K562 (cell line): ENCODE data around the gene CLK4. TPM values are rescaled to one million over a fixed set of nuclear protein-coding genes. Genes with fewer than 3 reads are reported as not detected.

Experiments
- ATAC-seq: fragments of 200-7000 bp; cut with Tn5 transposase; 3 replicates; pipeline ENCODE4 v1.9.1; 2020; ENCODE audit warnings: moderate library complexity
- BruUV-seq: library from RNA; stranded (reverse); fragments of 400-500 nt; replicated peaks from 2 replicates; lab custom pipeline; 2021; lab: Mats Ljungman, UMichigan
- CTCF ChIA-PET: fragments of 300-600 bp; formaldehyde crosslinking; extraction: SDS; loops from one replicate; lab custom pipeline; 2021; ENCODE audit warnings: low intra/inter-chr PET ratio; lab: Yijun Ruan, JAX
- POLR2A ChIA-PET: fragments of 300-600, 350-650 bp; sonication (Branson Sonifier 250); formaldehyde crosslinking; extraction: SDS; loops from one replicate; lab custom pipeline; 2021; ENCODE audit warnings: antibody characterized with exemption, inconsistent platforms; lab: Yijun Ruan, JAX
- DNase-seq, 4 experiments: peaks; one replicate each; pipeline versions ENCODE4 v3.0.0 to v3.0.0-alpha.2; 2011 to 2018; ENCODE audit warnings: low spot score in 3 of 4, mixed read lengths in 3 of 4; ENCODE audit errors: extremely low read depth in 1 of 4
- FAIRE-seq: peaks from 2 replicates; lab custom pipeline; 2011; peaks lifted over from hg19 to GRCh38; lab: Jason Lieb, UNC
- H2AFZ ChIP-seq: 2 replicates; pipeline ENCODE4 v1.6.0; 2011; ENCODE audit warnings: low read depth, low read length, control low read depth, inconsistent platforms
- H3K27ac ChIP-seq: fragments of 200-600 bp; 3 replicates; pipeline ENCODE4 v1.8.0; 2011; ENCODE audit warnings: low read depth, mild to moderate bottlenecking, control low read depth, inconsistent platforms, low read length, moderate library complexity, mixed read lengths; ENCODE audit errors: extremely low read depth
- H3K27me3 ChIP-seq, 2 experiments: fragments of 300-600 bp in 1 of 2; 2 replicates in 1 of 2; 3 replicates in 1 of 2; pipeline versions ENCODE4 v1.6.0 to v1.8.0; 2011; ENCODE audit warnings: inconsistent platforms in 2 of 2, low read length in 2 of 2, mild to moderate bottlenecking in 1 of 2, mixed read lengths in 1 of 2, moderate library complexity in 1 of 2; ENCODE audit not compliant: control insufficient read depth in 2 of 2, insufficient read depth in 2 of 2
- H3K36me3 ChIP-seq: fragments of 300-600 bp; 3 replicates; pipeline ENCODE4 v1.8.0; 2011; ENCODE audit warnings: mild to moderate bottlenecking, low read length, inconsistent platforms; ENCODE audit not compliant: control insufficient read depth, insufficient read depth
- H3K4me1 ChIP-seq, 2 experiments: fragments of 200-600 bp in 1 of 2; replicated peaks in 1 of 2; 2 replicates in 1 of 2; 3 replicates in 1 of 2; pipeline versions ENCODE4 v1.5.1 to v1.8.0; 2011; ENCODE audit warnings: inconsistent platforms in 2 of 2, low read length in 2 of 2, mild to moderate bottlenecking in 1 of 2, mixed read lengths in 1 of 2, moderate library complexity in 1 of 2; ENCODE audit not compliant: control insufficient read depth in 2 of 2, insufficient read depth in 2 of 2
- H3K4me2 ChIP-seq: 2 replicates; pipeline ENCODE4 v1.6.1; 2011; ENCODE audit warnings: low read length, control low read depth, inconsistent platforms, mixed read lengths; ENCODE audit not compliant: insufficient read depth
- H3K4me3 ChIP-seq: fragments of 200-600 bp; sonication (generic), shearing (Covaris generic); 2 replicates; pipeline ENCODE4 v1.5.1; 2016; ENCODE audit warnings: control low read depth, inconsistent platforms
- H3K79me2 ChIP-seq: fragments of 200-600 bp; 3 replicates; pipeline ENCODE4 v1.8.0; 2011; ENCODE audit warnings: low read length, inconsistent platforms; ENCODE audit not compliant: control insufficient read depth, insufficient read depth
- H3K9ac ChIP-seq, 2 experiments: 2 replicates each; pipeline versions ENCODE4 v1.6.0 to v1.6.1; 2011; ENCODE audit warnings: low read depth in 2 of 2, low read length in 2 of 2, control low read depth in 1 of 2, inconsistent platforms in 1 of 2, mild to moderate bottlenecking in 1 of 2, mixed read lengths in 1 of 2; ENCODE audit not compliant: insufficient read depth in 1 of 2
- H3K9me1 ChIP-seq: one replicate; pipeline ENCODE4 v1.6.0; 2011; ENCODE audit warnings: inconsistent platforms, mild to moderate bottlenecking, low read length, moderate library complexity; ENCODE audit not compliant: control insufficient read depth, insufficient read depth
- H3K9me3 ChIP-seq: replicated peaks from 2 replicates; pipeline ENCODE4 v1.5.1; 2011; ENCODE audit warnings: low read depth, low read length, inconsistent platforms; ENCODE audit not compliant: control insufficient read depth, insufficient read depth
- H4K20me1 ChIP-seq: replicated peaks from 2 replicates; pipeline ENCODE4 v1.6.1; 2011; ENCODE audit warnings: low read length, inconsistent platforms, mixed read lengths; ENCODE audit not compliant: control insufficient read depth, insufficient read depth
- BRCA1 ChIP-seq, 2 experiments: fragments of 450-650 bp in 1 of 2; sonication (generic) in 1 of 2; formaldehyde crosslinking in 1 of 2; IDR thresholded peaks; 2 replicates each; pipeline versions ENCODE4 v1.5.0 to v1.6.1; 2017 to 2020; ENCODE audit warnings: mild to moderate bottlenecking in 1 of 2, missing genetic modification reagents in 1 of 2
- CHD4 ChIP-seq: fragments of 200-600 bp; sonication (generic); IDR thresholded peaks from 3 replicates; pipeline ENCODE4 v1.6.1; 2012; ENCODE audit warnings: low read depth, mild to moderate bottlenecking, mixed read lengths, low read length, inconsistent platforms; ENCODE audit not compliant: insufficient read depth, insufficient replicate concordance, poor library complexity, severe bottlenecking
- DDX20 ChIP-seq: fragments of 450-650 bp; IDR thresholded peaks from 2 replicates; pipeline ENCODE4 v1.6.1; 2016; ENCODE audit warnings: missing genetic modification characterization, low read depth, mild to moderate bottlenecking, missing compliant biosample characterization, moderate library complexity
- E4F1 ChIP-seq: fragments of 250-450 bp; sonication (Bioruptor Pico); IDR thresholded peaks from 2 replicates; pipeline ENCODE4 v1.5.0; 2021; ENCODE audit warnings: mild to moderate bottlenecking, borderline replicate concordance
- HSF4 ChIP-seq: fragments of 250-450 bp; sonication (Bioruptor Pico); IDR thresholded peaks from 2 replicates; pipeline ENCODE4 v2.1.2; 2022; ENCODE audit warnings: mild to moderate bottlenecking, moderate library complexity, borderline replicate concordance
- MXI1 ChIP-seq: IDR thresholded peaks from 2 replicates; pipeline ENCODE4 v1.6.1; 2011; ENCODE audit warnings: low read depth, mild to moderate bottlenecking, improper control_type of control experiment, low read length
- POLR2A ChIP-seq: fragments of 450-650 bp; conservative IDR thresholded peaks from 2 replicates; pipeline ENCODE4 v1.6.1; 2016
- RBM25 ChIP-seq: fragments of 200-400 bp; formaldehyde crosslinking; IDR thresholded peaks from 2 replicates; pipeline ENCODE4 v1.6.1; 2018; ENCODE audit warnings: low read length, low read depth, moderate library complexity; ENCODE audit not compliant: severe bottlenecking
- TARDBP ChIP-seq: fragments of 450-650 bp; IDR thresholded peaks from 2 replicates; pipeline ENCODE4 v1.6.1; 2016
- ZNF354B ChIP-seq: fragments of 250-450 bp; sonication (Bioruptor Pico); IDR thresholded peaks from 2 replicates; pipeline ENCODE4 v1.4.0; 2020
- ZNF507 ChIP-seq: conservative IDR thresholded peaks from 2 replicates; pipeline ENCODE4 v1.6.1; 2017; ENCODE audit warnings: missing genetic modification characterization, missing compliant biosample characterization
- ZNF76 ChIP-seq: fragments of 250-450 bp; sonication (Bioruptor Pico); IDR thresholded peaks from 2 replicates; pipeline ENCODE4 v1.4.0; 2020; ENCODE audit warnings: mild to moderate bottlenecking, moderate library complexity, borderline replicate concordance
- WGBS: fragments of 100-300 bp; shearing (Covaris generic); methylation state at CpG from one replicate; pipeline ENCODE4 v1.1.6; 2016; ENCODE audit warnings: low coverage, mixed read lengths; ENCODE audit not compliant: insufficient coverage; ENCODE audit errors: missing lambda C conversion rate; 5-methylcytosine and 5-hydroxymethylcytosine counted together
- in situ Hi-C: fragments of 300-500 bp; cut with MboI; formaldehyde crosslinking; loops from 4 replicates; pipeline ENCODE4 v1.15.0; 2018; ENCODE audit warnings: inconsistent platforms, mixed read lengths
- intact Hi-C: fragments of 100-400 bp; cut with micrococcal nuclease; formaldehyde crosslinking; loops from 2 replicates; pipeline ENCODE4 v1.14.2; 2022
- polyA plus RNA-seq, 8 experiments: library from polyadenylated mRNA; depleted of rRNA in 4 of 8; stranded (reverse) in 5 of 8; unstranded in 3 of 8; fragments of >200 nt; fragmentation: Nextera tagmentation in 2 of 8; fragmentation: Illumina TruSeq in 1 of 8; extraction: Ambion mirVana in 2 of 8; extraction: Trizol in 1 of 8; gene quantifications; 2 replicates each; pipeline versions ENCODE4 v1.2.1 to v1.2.3, GENCODE V29; 2011 to 2014; ENCODE audit warnings: inconsistent platforms in 1 of 8, missing spikeins in 1 of 8
- total RNA-seq, 7 experiments: library from RNA; depleted of rRNA in 6 of 7; stranded (reverse); fragments of >200 nt in 6 of 7; fragmentation: Illumina TruSeq in 2 of 7; extraction: Trizol in 2 of 7; gene quantifications; 2 replicates each; pipeline versions ENCODE4 v1.2.1 to v1.2.3, GENCODE V29; 2011 to 2021; ENCODE audit warnings: low replicate concordance in 1 of 7
- TF ChIP-seq, protein P1 (sequence below): fragments of 250-450 bp; sonication (Bioruptor Pico); IDR thresholded peaks from 2 replicates; pipeline ENCODE4 v1.8.0; 2021; ENCODE audit warnings: mild to moderate bottlenecking, moderate library complexity
- TF ChIP-seq, protein P2 (sequence below), 2 experiments: fragments of 450-650 bp; conservative IDR thresholded peaks; 2 replicates each; pipeline ENCODE4 v1.6.1; 2017; ENCODE audit warnings: mild to moderate bottlenecking in 2 of 2, moderate library complexity in 2 of 2
- TF ChIP-seq, protein P3 (sequence below): sonication (generic); formaldehyde crosslinking; IDR thresholded peaks from 2 replicates; pipeline ENCODE4 v1.9.0; 2022; ENCODE audit warnings: mild to moderate bottlenecking, missing genetic modification reagents

CLK4 gene
- total and polyA plus RNA-seq, 9 of the 15 experiments (the other 6 are each of a cell fraction or from before 2014, with no cell fraction given), result 10.5 to 23.1 (median 13.9) TPM

DNA sequence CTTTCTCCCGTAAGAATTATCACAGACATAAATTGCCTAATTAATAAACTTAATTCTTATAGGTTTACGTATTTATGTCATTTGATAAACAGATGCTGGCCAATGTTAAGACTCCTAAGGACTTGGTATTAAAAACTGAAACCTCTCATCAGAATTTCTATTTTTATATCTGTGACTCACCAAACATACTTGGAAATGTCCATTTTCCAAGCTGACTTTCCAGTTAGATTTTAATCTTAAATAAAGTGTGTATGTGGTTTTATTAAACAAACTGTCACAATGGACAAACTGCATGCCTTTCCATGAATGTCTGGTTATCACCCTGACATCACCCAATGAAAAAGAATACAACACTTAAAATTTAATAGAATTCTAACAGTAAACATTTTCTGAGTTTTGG lies 24.1 kb downstream of the CLK4 start (continued):
- no peak for TF ChIP-seq CHD4
- TF ChIP-seq ZNF76 (CRISPR knock-in tag), result no peak
- no peak for TF ChIP-seq DDX20 (tag)
- TF ChIP-seq MXI1, result no peak
- TF ChIP-seq, protein P1, sequence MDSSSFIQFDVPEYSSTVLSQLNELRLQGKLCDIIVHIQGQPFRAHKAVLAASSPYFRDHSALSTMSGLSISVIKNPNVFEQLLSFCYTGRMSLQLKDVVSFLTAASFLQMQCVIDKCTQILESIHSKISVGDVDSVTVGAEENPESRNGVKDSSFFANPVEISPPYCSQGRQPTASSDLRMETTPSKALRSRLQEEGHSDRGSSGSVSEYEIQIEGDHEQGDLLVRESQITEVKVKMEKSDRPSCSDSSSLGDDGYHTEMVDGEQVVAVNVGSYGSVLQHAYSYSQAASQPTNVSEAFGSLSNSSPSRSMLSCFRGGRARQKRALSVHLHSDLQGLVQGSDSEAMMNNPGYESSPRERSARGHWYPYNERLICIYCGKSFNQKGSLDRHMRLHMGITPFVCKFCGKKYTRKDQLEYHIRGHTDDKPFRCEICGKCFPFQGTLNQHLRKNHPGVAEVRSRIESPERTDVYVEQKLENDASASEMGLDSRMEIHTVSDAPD (CRISPR knock-in tag), result no peak

GRCh38 chr5:178595750-178596149 lies 31.1 kb downstream of the CLK4 start:
- DNase-seq, result no peak
- Histone ChIP-seq H3K9me3 (peaks cover 4% of the 10 kb centered on the region; the same call in 1 of the 2 replicates), H2AFZ (no peak overlapping the region), H3K36me3 (peaks cover 2% of the 10 kb centered on the region; the same call in 1 of the 3 replicates), H3K27me3 (peaks cover 0 to 10% of the 10 kb centered on the region in 2 experiments; a peak in 1 of 5 replicates), H4K20me1 (no peaks in the 10 kb centered on the region), H3K79me2 (no peaks in the 10 kb centered on the region), H3K27ac (no peak overlapping the region), H3K9ac (no peak overlapping the region), H3K4me3 (no peak overlapping the region), H3K4me2 (no peak overlapping the region), H3K4me1 (no peaks in the 10 kb centered on the region; a peak in 1 of 5 replicates), H3K9me1 (no peaks in the 10 kb centered on the region)
- no TSS peak for BruUV-seq
- 25% methylated on average over 2 of the region's 2 CpGs for WGBS
- no peak for ATAC-seq
- ChIA-PET POLR2A (interaction anchor here (1.1 kb wide), 1 partner anchor 31 kb away, joined by 4 read pairs; no protein-coding TSS in a partner anchor), CTCF (no interaction called here)
- FAIRE-seq, result no peak
- in situ Hi-C loops, result no loop called here
- intact Hi-C loops, result no loop called here
- TF ChIP-seq RBM25 (peak; percentile 26), POLR2A (no peak), ZNF507 (tag) (peak; percentile 97), E4F1 (no peak), BRCA1 (IDR thresholded peaks at IDR 0.05) (no peak), BRCA1 (CRISPR knock-in tag; IDR thresholded peaks at IDR 0.05) (no peak), TARDBP (no peak), HSF4 (no peak), ZNF354B (CRISPR knock-in tag) (peak; percentile 82)
- TF ChIP-seq, protein P2, sequence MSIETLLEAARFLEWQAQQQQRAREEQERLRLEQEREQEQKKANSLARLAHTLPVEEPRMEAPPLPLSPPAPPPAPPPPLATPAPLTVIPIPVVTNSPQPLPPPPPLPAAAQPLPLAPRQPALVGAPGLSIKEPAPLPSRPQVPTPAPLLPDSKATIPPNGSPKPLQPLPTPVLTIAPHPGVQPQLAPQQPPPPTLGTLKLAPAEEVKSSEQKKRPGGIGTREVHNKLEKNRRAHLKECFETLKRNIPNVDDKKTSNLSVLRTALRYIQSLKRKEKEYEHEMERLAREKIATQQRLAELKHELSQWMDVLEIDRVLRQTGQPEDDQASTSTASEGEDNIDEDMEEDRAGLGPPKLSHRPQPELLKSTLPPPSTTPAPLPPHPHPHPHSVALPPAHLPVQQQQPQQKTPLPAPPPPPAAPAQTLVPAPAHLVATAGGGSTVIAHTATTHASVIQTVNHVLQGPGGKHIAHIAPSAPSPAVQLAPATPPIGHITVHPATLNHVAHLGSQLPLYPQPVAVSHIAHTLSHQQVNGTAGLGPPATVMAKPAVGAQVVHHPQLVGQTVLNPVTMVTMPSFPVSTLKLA (conservative IDR thresholded peaks at IDR 0.05), result no peak
- TF ChIP-seq, protein P3, sequence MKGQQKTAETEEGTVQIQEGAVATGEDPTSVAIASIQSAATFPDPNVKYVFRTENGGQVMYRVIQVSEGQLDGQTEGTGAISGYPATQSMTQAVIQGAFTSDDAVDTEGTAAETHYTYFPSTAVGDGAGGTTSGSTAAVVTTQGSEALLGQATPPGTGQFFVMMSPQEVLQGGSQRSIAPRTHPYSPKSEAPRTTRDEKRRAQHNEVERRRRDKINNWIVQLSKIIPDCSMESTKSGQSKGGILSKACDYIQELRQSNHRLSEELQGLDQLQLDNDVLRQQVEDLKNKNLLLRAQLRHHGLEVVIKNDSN, result no peak
